DOHH2 (cell line): ENCODE results near the gene FN1.
A peak's percentile ranks its signal among the peaks of the same experiment; 100 is the strongest.

ENCODE experiments used
- H3F3A ChIP-seq: fragments of 200-600 bp; sonication (generic), shearing (Covaris generic); 2 replicates; pipeline ENCODE4 v1.6.0; 2016; ENCODE audit warnings: antibody characterized with exemption, mild to moderate bottlenecking; ENCODE audit not compliant: control insufficient read depth, insufficient read depth
- H3K27ac ChIP-seq: fragments of 200-600 bp; sonication (generic); 2 replicates; pipeline ENCODE4 v1.5.1; 2014; ENCODE audit warnings: low read depth, mild to moderate bottlenecking, low read length, moderate library complexity
- H3K27me3 ChIP-seq: fragments of 200-600 bp; sonication (generic); 2 replicates; pipeline ENCODE4 v1.6.1; 2014; ENCODE audit warnings: mild to moderate bottlenecking, low read length, mixed read lengths; ENCODE audit not compliant: control insufficient read depth
- H3K36me3 ChIP-seq: fragments of 200-600 bp; sonication (generic); 2 replicates; pipeline ENCODE4 v1.6.1; 2014; ENCODE audit warnings: mild to moderate bottlenecking, low read length, moderate library complexity, mixed read lengths; ENCODE audit not compliant: control insufficient read depth
- H3K4me1 ChIP-seq: fragments of 200-600 bp; sonication (generic); 2 replicates; pipeline ENCODE4 v1.6.1; 2014; ENCODE audit warnings: mild to moderate bottlenecking, low read length, mixed read lengths; ENCODE audit not compliant: control insufficient read depth
- H3K4me2 ChIP-seq: fragments of 200-600 bp; sonication (generic); 2 replicates; pipeline ENCODE4 v1.6.0; 2014; ENCODE audit warnings: mild to moderate bottlenecking, low read length, moderate library complexity
- H3K4me3 ChIP-seq: fragments of 200-600 bp; sonication (generic); 2 replicates; pipeline ENCODE4 v1.5.1; 2014; ENCODE audit warnings: mild to moderate bottlenecking, low read length, mixed read lengths
- H3K79me2 ChIP-seq: fragments of 200-600 bp; sonication (generic); 2 replicates; pipeline ENCODE4 v1.6.1; 2014; ENCODE audit warnings: mild to moderate bottlenecking, low read length, mixed read lengths; ENCODE audit not compliant: control insufficient read depth
- H3K9me2 ChIP-seq: fragments of 200-600 bp; sonication (generic); replicated peaks from 2 replicates; pipeline ENCODE4 v1.6.1; 2014; ENCODE audit warnings: mild to moderate bottlenecking, low read length, mixed read lengths; ENCODE audit not compliant: control insufficient read depth
- H3K9me3 ChIP-seq: fragments of 200-600 bp; sonication (generic); 2 replicates; pipeline ENCODE4 v1.6.1; 2014; ENCODE audit warnings: antibody characterized with exemption, low read length, mixed read lengths; ENCODE audit not compliant: control insufficient read depth, insufficient read depth
- H4K20me1 ChIP-seq: fragments of 200-600 bp; sonication (generic); 2 replicates; pipeline ENCODE4 v1.6.0; 2014; ENCODE audit warnings: low read depth, mild to moderate bottlenecking, antibody characterized with exemption, low read length, moderate library complexity; ENCODE audit not compliant: control insufficient read depth, insufficient read depth
- CTCF ChIP-seq: fragments of 200-600 bp; sonication (generic); IDR thresholded peaks from one replicate; pipeline ENCODE4 v1.5.1; 2014; ENCODE audit warnings: antibody characterized with exemption, mild to moderate bottlenecking, low read depth, low read length; ENCODE audit not compliant: poor library complexity, severe bottlenecking
- EZH2phosphoT487 ChIP-seq: fragments of 200-600 bp; sonication (generic); IDR thresholded peaks from 2 replicates; pipeline ENCODE4 v1.6.1; 2017; ENCODE audit warnings: borderline replicate concordance, mild to moderate bottlenecking, antibody characterized with exemption, low read length, moderate library complexity, mixed read lengths

Gene FN1

GRCh38 chr2:215320679-215321078 lies 115.2 kb downstream of the FN1 start:
- H3K4me2 ChIP-seq: no peak overlapping the region

GRCh38 chr2:215320102-215320501 lies 115.8 kb downstream of the FN1 start:
- Histone ChIP-seq H4K20me1 (peaks cover 16% of the 10 kb centered on the region), H3F3A (no peaks in the 10 kb centered on the region), H3K9me3 (no peaks in the 10 kb centered on the region), H3K9me2 (no peaks in the 10 kb centered on the region), H3K36me3 (peaks cover 94% of the 10 kb centered on the region), H3K4me1 (peaks cover 25% of the 10 kb centered on the region), H3K4me3 (no peak overlapping the region), H3K27ac (no peak overlapping the region), H3K4me2 (no peak overlapping the region), H3K27me3 (no peaks in the 10 kb centered on the region), H3K79me2 (peaks cover 98% of the 10 kb centered on the region)
- no peak for TF ChIP-seq CTCF
- no peak for TF ChIP-seq EZH2phosphoT487

More at GRCh38 chr2:215320679-215321078, 115.2 kb downstream of the FN1 start:
- Histone ChIP-seq H3K9me3 (no peaks in the 10 kb centered on the region), H3K36me3 (peaks cover 91% of the 10 kb centered on the region), H3F3A (no peaks in the 10 kb centered on the region), H3K9me2 (no peaks in the 10 kb centered on the region), H3K27me3 (no peaks in the 10 kb centered on the region), H3K4me1 (peaks cover 20% of the 10 kb centered on the region), H3K4me3 (no peak overlapping the region), H3K27ac (no peak overlapping the region), H3K79me2 (peaks cover 97% of the 10 kb centered on the region), H4K20me1 (peaks cover 16% of the 10 kb centered on the region)
- TF ChIP-seq CTCF (no peak), EZH2phosphoT487 (no peak)

- Histone ChIP-seq H3K4me3 (no peak overlapping the region), H3K36me3 (peaks cover 94% of the 10 kb centered on the region), H3K4me1 (peaks cover 31% of the 10 kb centered on the region), H4K20me1 (peaks cover 10% of the 10 kb centered on the region; the same call in 1 of the 2 replicates), H3K9me2 (no peaks in the 10 kb centered on the region), H3K79me2 (peaks cover 98% of the 10 kb centered on the region), H3K4me2 (no peak overlapping the region), H3F3A (no peaks in the 10 kb centered on the region), H3K27me3 (no peaks in the 10 kb centered on the region), H3K27ac (no peak overlapping the region), H3K9me3 (no peaks in the 10 kb centered on the region)
- no peak for TF ChIP-seq EZH2phosphoT487
- no peak for TF ChIP-seq CTCF
Measured at GRCh38 chr2:215319500-215319899, 116.4 kb downstream of the FN1 start.

GRCh38 chr2:215316336-215316735 lies 119.5 kb downstream of the FN1 start:
- no peak overlapping the region for H3K27ac ChIP-seq
- TF ChIP-seq CTCF (no peak), EZH2phosphoT487 (no peak)
- peaks cover 96% of the 10 kb centered on the region for H3K79me2 ChIP-seq
- H3K36me3 ChIP-seq: peaks cover 92% of the 10 kb centered on the region
- no peaks in the 10 kb centered on the region for H3K27me3 ChIP-seq
- no peaks in the 10 kb centered on the region for H3F3A ChIP-seq
- no peaks in the 10 kb centered on the region for H3K9me2 ChIP-seq
- H3K9me3 ChIP-seq: no peaks in the 10 kb centered on the region
- peak overlapping the region; percentile 25; the same call in 1 of the 2 replicates for H3K4me3 ChIP-seq
- peak overlapping the region; percentile 35 for H3K4me2 ChIP-seq
- peaks cover 2% of the 10 kb centered on the region; the same call in 1 of the 2 replicates for H4K20me1 ChIP-seq
- peaks cover 48% of the 10 kb centered on the region for H3K4me1 ChIP-seq
